A549 (cell line): ENCODE data around the gene GMPPB. TPM values are rescaled to one million over a fixed set of nuclear protein-coding genes. Genes with fewer than 3 reads are reported as not detected.
A peak's percentile ranks its signal among the peaks of the same experiment; 100 is the strongest.

Experiments used
- ATAC-seq, 2 experiments: fragments of 200-7000 bp in 1 of 2; fragments of >200 bp in 1 of 2; cut with Nextera tagmentation in 1 of 2; cut with Tn5 transposase in 1 of 2; 3 replicates each; pipeline versions ENCODE4 v1.8.0 to v1.9.1; 2018 to 2020; ENCODE audit warnings: mild to moderate bottlenecking in 1 of 2, moderate library complexity in 1 of 2
- CTCF ChIA-PET: fragments of 300-600 bp; sonication (Branson Sonifier 250); formaldehyde crosslinking; extraction: SDS; loops from one replicate; lab custom pipeline; 2021; ENCODE audit warnings: antibody characterized with exemption, inconsistent platforms; lab: Yijun Ruan, JAX
- POLR2A ChIA-PET: fragments of 350-600 bp; formaldehyde crosslinking; extraction: SDS; loops from one replicate; lab custom pipeline; 2021; ENCODE audit warnings: antibody characterized with exemption, inconsistent platforms; lab: Yijun Ruan, JAX
- DNase-seq, 2 experiments: peaks; one replicate each; pipeline versions ENCODE4 v3.0.0 to v3.0.0-alpha.2; 2011 to 2016; ENCODE audit warnings: low read depth in 1 of 2, low spot score in 1 of 2
- FAIRE-seq: peaks from 2 replicates; lab custom pipeline; 2011; peaks lifted over from hg19 to GRCh38; lab: Jason Lieb, UNC
- H3K27ac ChIP-seq, 2 experiments: fragments of >200 bp; sonication (Bioruptor Twin); formaldehyde crosslinking; 3 replicates each; pipeline ENCODE4 v1.5.1; 2016 to 2017
- H3K4me1 ChIP-seq: fragments of >200 bp; sonication (Bioruptor Twin); formaldehyde crosslinking; 3 replicates; pipeline ENCODE4 v1.6.1; 2016
- H3K4me2 ChIP-seq: fragments of >200 bp; sonication (Bioruptor Twin); formaldehyde crosslinking; 3 replicates; pipeline ENCODE4 v1.6.1; 2016
- H3K4me3 ChIP-seq: fragments of >200 bp; sonication (Bioruptor Twin); formaldehyde crosslinking; 3 replicates; pipeline ENCODE4 v1.5.1; 2016
- H3K9me3 ChIP-seq: fragments of >200 bp; sonication (Bioruptor Twin); formaldehyde crosslinking; 3 replicates; pipeline ENCODE4 v1.6.1; 2016
- EHF ChIP-seq: fragments of 250-450 bp; sonication (Bioruptor Pico); IDR thresholded peaks from 2 replicates; pipeline ENCODE4 v1.5.0; 2020; ENCODE audit warnings: mild to moderate bottlenecking
- ESRRA ChIP-seq: fragments of 150-350 bp; IDR thresholded peaks from 2 replicates; pipeline ENCODE4 v1.6.1; 2014; ENCODE audit warnings: mild to moderate bottlenecking, low read length, borderline replicate concordance
- FOXS1 ChIP-seq: fragments of 250-450 bp; sonication (Bioruptor Pico); IDR thresholded peaks from 2 replicates; pipeline ENCODE4 v1.5.0; 2020; ENCODE audit warnings: mild to moderate bottlenecking, moderate library complexity
- HOXB5 ChIP-seq: fragments of 250-450 bp; sonication (Bioruptor Pico); IDR thresholded peaks from 2 replicates; pipeline ENCODE4 v1.5.0; 2020; ENCODE audit warnings: mild to moderate bottlenecking, moderate library complexity
- JUN ChIP-seq, 2 experiments: fragments of >200 bp; sonication (Bioruptor Twin); formaldehyde crosslinking; IDR thresholded peaks; 2 replicates in 1 of 2; 3 replicates in 1 of 2; pipeline ENCODE4 v1.6.1; 2016 to 2017
- MYC ChIP-seq: IDR thresholded peaks from 2 replicates; pipeline ENCODE4 v1.6.1; 2012; ENCODE audit warnings: mild to moderate bottlenecking, inconsistent platforms, low read length, improper control_type of control experiment, borderline replicate concordance
- PHF8 ChIP-seq: fragments of 200-600 bp; sonication (generic); IDR thresholded peaks from 2 replicates; pipeline ENCODE4 v1.6.1; 2016; ENCODE audit warnings: low read depth, mild to moderate bottlenecking, antibody characterized with exemption, moderate library complexity, borderline replicate concordance
- POLR2A ChIP-seq: IDR thresholded peaks from 2 replicates; pipeline ENCODE4 v1.6.1; 2012; ENCODE audit warnings: mild to moderate bottlenecking, low read length
- RAD21 ChIP-seq, 2 experiments: fragments of >200 bp in 1 of 2; sonication (Bioruptor Twin) in 1 of 2; formaldehyde crosslinking in 1 of 2; IDR thresholded peaks in 1 of 2; conservative IDR thresholded peaks in 1 of 2; 2 replicates in 1 of 2; 3 replicates in 1 of 2; pipeline ENCODE4 v1.6.1; 2012 to 2018; ENCODE audit warnings: inconsistent platforms in 1 of 2
- RARB ChIP-seq: fragments of 250-450 bp; sonication (Bioruptor Pico); IDR thresholded peaks from 2 replicates; pipeline ENCODE4 v1.8.0; 2021; ENCODE audit warnings: mild to moderate bottlenecking, moderate library complexity
- SMC3 ChIP-seq: fragments of >200 bp; sonication (Bioruptor Twin); formaldehyde crosslinking; IDR thresholded peaks from 3 replicates; pipeline ENCODE4 v1.6.1; 2018; ENCODE audit warnings: inconsistent platforms
- TFCP2L1 ChIP-seq: fragments of 250-450 bp; sonication (Bioruptor Pico); IDR thresholded peaks from 2 replicates; pipeline ENCODE4 v1.5.0; 2021; ENCODE audit warnings: mild to moderate bottlenecking
- WGBS: methylation state at CpG from one replicate; pipeline ENCODE4 v1.1.6; 2017; ENCODE audit errors: missing lambda C conversion rate; 5-methylcytosine and 5-hydroxymethylcytosine counted together
- polyA plus RNA-seq, 4 experiments: library from polyadenylated mRNA; depleted of rRNA in 3 of 4; stranded (reverse); fragments of >200 nt; fragmentation: RNase III in 1 of 4; extraction: RNeasy Plus Mini Kit Qiagen cat#74134 plus additional on column Dnase treatment in 1 of 4; gene quantifications; 2 replicates in 3 of 4; 3 replicates in 1 of 4; pipeline ENCODE4 v1.2.3, GENCODE V29; 2011 to 2017
- TF ChIP-seq, protein P1 (sequence below): IDR thresholded peaks from 2 replicates; pipeline ENCODE4 v1.6.1; 2012
- TF ChIP-seq, protein P2 (sequence below): IDR thresholded peaks from 2 replicates; pipeline ENCODE4 v1.6.1; 2012; ENCODE audit warnings: low read depth, borderline replicate concordance
- TF ChIP-seq, protein P3 (sequence below): fragments of >200 bp; sonication (Bioruptor Twin); formaldehyde crosslinking; IDR thresholded peaks from 3 replicates; pipeline ENCODE4 v1.5.1; 2016

GMPPB gene
- polyA plus RNA-seq, 2 of the 4 experiments (the other 2 are of a cell fraction) = 12.9 to 24.1 TPM

DNA sequence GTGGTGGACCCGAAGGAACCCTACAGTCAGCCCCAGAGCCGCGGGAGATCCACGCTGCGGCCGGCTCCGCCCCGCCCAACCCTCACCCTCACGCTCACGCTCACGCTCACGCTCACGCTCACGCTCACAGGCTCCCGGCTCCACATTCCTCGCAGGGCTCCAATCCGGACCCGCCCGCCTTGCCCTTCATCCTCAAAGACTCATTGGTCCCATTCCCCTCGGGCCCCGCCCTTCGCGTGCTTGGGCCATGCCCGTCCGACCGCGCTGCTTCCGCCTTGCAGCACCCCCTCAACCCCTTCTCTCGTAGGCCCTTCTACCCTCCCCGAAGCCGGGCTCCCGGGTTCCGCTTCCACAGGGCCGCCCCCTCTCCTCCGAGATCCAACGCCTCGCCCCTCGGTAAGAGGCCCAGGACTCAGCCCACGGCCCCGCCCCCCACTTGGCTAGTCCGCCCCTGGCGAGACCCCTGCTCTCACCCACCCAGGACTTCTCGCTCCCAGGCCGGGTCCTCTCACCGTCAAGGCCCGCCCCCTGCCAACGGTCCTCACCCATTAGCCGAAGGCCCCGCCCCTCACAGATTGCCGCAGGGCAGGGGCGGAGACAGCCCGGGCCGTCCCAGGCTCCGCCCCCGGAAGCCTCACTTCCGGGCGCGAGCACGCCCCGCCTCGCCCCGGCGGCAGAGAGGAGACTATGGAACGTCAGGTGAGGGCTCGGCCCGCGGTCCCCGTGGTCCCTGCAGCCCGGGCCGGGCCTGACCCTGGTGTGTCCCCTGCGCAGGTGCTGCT, 49.8 kb downstream of the GMPPB start, which contains the start of gene APEH:
Gene APEH, plus strand, starts transcription at position 637 of the 782 bp plus-strand sequence. Its CDS starts 51 bp downstream, at position 688.
- ATAC-seq (peak; percentile 88 to 92), FAIRE-seq (no peak), DNase-seq (peak; percentile 90 to 98)
- ChIA-PET POLR2A (interaction anchor here (1.1 kb wide), 1 partner anchor 134 kb away, joined by 4 read pairs; no protein-coding TSS in a partner anchor), CTCF (interaction anchor here (2.9 to 5.4 kb wide), 2 partner anchors 127 to 136 kb away, joined by 19 to 210 read pairs; no protein-coding TSS in a partner anchor)
- Histone ChIP-seq H3K27ac (peak within 1 kb of the TSS; percentile 91 to 97), H3K4me1 (peaks cover 19% of the 10 kb centered on the region), H3K4me3 (peak within 1 kb of the TSS; percentile 99), H3K4me2 (peak within 1 kb of the TSS; percentile 100), H3K9me3 (no peaks in the 10 kb centered on the region)
- WGBS = 1% methylated on average over 16 of the region's 71 CpGs
- no peak for TF ChIP-seq RARB (CRISPR knock-in tag)
- TF ChIP-seq EHF (CRISPR knock-in tag) = 0 out of 2 replicates have a peak, but pooled peaks have one; percentile 30
- peak; percentile 67; the same call in 1 of the 2 replicates for TF ChIP-seq PHF8
- TF ChIP-seq, protein P1, sequence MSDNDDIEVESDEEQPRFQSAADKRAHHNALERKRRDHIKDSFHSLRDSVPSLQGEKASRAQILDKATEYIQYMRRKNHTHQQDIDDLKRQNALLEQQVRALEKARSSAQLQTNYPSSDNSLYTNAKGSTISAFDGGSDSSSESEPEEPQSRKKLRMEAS = peak; percentile 82
- TF ChIP-seq POLR2A = peak; percentile 51
- TF ChIP-seq, protein P2, sequence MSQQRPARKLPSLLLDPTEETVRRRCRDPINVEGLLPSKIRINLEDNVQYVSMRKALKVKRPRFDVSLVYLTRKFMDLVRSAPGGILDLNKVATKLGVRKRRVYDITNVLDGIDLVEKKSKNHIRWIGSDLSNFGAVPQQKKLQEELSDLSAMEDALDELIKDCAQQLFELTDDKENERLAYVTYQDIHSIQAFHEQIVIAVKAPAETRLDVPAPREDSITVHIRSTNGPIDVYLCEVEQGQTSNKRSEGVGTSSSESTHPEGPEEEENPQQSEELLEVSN = peak; percentile 69
- no peak for TF ChIP-seq FOXS1
- peak in 1 of 2 experiments; percentile 91; a peak in 3 of 5 replicates for TF ChIP-seq JUN (IDR thresholded peaks at IDR 0.05)
- no peak for TF ChIP-seq TFCP2L1 (CRISPR knock-in tag)
- no peak for TF ChIP-seq MYC

DNA sequence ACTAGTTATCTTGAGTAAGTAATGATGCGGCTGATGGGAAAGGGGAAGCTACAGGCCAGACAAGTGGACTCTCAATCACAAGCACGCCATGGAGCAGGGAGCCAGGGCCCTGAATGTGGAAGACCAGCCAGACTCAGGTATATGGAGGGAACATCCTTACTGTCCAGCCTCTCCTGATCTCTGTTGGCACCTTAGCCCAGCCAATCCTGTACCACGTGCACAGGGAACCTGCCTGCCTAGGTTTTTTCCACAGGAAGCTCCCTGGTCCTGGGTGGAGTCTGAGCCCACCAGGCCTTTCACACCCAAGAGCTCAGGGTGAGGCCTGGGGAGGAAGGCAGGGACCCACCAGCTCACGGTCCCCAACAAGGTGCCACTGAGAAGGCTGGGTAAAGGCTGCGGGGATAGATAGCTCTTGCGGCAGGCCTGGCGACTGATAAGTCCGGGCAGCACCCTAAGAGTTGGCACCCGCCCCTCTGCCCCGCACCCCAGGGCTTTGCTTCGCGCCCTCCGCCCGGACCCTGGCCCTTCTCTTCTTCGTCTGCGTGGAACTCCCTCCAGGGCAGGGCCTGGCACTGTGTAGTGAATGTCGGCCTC, 50.5 kb downstream of the GMPPB start:
- Histone ChIP-seq H3K4me2 (peak overlapping the region; percentile 100), H3K9me3 (no peaks in the 10 kb centered on the region), H3K4me3 (peak overlapping the region; percentile 99)
- ATAC-seq (peak; percentile 2 to 6; a peak in 4 of 6 replicates), FAIRE-seq (no peak)
- POLR2A ChIA-PET = interaction anchor here (0.7 to 1.1 kb wide), 3 partner anchors 119 to 166 kb away, joined by 3 to 4 read pairs (median 4); partner anchors contain the start of gene BSN
- WGBS = 50% methylated on average over 2 of the region's 17 CpGs
- TF ChIP-seq HOXB5 (CRISPR knock-in tag) (0 out of 2 replicates have a peak, but pooled peaks have one; percentile 65), ESRRA (no peak)
- TF ChIP-seq, all 56 proteins: peak for 1
- Histone ChIP-seq H3K27ac (peak overlapping the region; percentile 91 to 97), H3K4me1 (peaks cover 26% of the 10 kb centered on the region)
- CTCF ChIA-PET = interaction anchor here (0.6 to 5.4 kb wide), 8 partner anchors 10 to 542 kb away, joined by 3 to 210 read pairs (median 10); partner anchors contain the start of gene BSN
- peak; percentile 35 to 43 for DNase-seq

DNA sequence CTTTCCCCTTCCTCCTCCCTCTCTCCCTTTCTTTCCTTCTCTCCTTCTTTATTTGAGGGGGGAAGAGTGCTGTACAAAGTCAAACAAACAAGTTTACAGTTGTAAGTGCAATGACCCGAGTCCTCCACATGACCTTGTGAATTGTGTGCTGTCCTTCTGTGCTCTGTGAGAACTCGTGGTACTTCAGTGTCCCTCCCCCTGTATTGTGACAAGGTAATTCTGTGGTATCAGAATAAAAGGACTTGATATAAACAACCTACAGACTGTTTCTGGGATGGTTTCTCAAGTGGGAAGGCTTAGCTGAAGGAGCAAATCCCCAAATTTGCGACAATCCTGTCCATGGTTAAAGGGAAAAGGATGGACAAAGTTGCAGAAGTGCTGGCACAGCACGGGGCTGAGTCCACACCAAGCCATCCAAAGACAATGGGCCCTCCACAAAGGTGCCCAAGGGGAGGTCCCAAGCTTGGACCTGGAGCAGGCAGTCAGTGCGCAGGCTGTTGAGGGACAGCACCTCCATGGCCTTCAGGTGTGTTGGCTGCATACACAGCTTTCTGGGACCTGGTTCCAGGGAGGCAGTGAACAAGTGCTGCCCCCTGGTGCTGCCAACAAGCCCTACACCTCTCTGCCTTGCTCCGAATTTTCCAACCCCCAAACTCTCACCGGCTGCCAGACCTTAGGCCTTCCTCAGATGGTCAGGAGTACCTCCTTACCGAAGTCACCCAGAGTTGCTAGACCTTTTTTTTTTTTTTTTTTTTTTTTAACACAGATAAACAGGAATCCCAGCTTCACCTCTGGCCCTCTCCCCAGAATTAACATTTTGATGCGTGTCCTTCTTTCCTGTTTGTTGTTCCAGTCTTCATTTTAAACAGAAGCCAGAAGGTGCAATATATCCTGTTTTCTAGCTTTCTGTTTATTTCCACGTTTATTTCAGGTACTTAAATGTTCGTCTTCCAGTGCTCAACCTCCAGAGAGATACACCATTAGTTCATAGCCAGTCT, 52.2 kb downstream of the GMPPB start:
- Histone ChIP-seq H3K27ac (no peak overlapping the region), H3K4me2 (peak overlapping the region; percentile 29; the same call in 1 of the 3 replicates), H3K4me3 (no peak overlapping the region), H3K9me3 (no peaks in the 10 kb centered on the region)
- ChIA-PET CTCF (interaction anchor here (0.5 to 5.4 kb wide), 50 partner anchors 8 to 1839 kb away, joined by 3 to 210 read pairs (median 4); partner anchors contain the start of gene BSN), POLR2A (interaction anchor here (1.4 kb wide), 1 partner anchor 132 kb away, joined by 14 read pairs; no protein-coding TSS in a partner anchor)
- WGBS = 34% methylated on average over 10 of the region's 11 CpGs
- TF ChIP-seq, protein P3, sequence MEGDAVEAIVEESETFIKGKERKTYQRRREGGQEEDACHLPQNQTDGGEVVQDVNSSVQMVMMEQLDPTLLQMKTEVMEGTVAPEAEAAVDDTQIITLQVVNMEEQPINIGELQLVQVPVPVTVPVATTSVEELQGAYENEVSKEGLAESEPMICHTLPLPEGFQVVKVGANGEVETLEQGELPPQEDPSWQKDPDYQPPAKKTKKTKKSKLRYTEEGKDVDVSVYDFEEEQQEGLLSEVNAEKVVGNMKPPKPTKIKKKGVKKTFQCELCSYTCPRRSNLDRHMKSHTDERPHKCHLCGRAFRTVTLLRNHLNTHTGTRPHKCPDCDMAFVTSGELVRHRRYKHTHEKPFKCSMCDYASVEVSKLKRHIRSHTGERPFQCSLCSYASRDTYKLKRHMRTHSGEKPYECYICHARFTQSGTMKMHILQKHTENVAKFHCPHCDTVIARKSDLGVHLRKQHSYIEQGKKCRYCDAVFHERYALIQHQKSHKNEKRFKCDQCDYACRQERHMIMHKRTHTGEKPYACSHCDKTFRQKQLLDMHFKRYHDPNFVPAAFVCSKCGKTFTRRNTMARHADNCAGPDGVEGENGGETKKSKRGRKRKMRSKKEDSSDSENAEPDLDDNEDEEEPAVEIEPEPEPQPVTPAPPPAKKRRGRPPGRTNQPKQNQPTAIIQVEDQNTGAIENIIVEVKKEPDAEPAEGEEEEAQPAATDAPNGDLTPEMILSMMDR = peak; percentile 65
- TF ChIP-seq RARB (CRISPR knock-in tag) (no peak), SMC3 (peak; percentile 86), RAD21 (conservative IDR thresholded peaks at IDR 0.05 in 1 of 2, IDR thresholded peaks at IDR 0.05 in 1 of 2) (peak; percentile 75 to 76)
- TF ChIP-seq, all 56 proteins: peak for 3
- no peak for FAIRE-seq
- peak; percentile 30 to 41; a peak in 5 of 6 replicates for ATAC-seq
- H3K4me1 ChIP-seq = peaks cover 33% of the 10 kb centered on the region
- DNase-seq = peak; percentile 65 to 71
